Breast epithelium (tissue), 3 donors: Measurements from ENCODE around the gene LDLRAD3.

Experiments
- POLR2A ChIP-seq: fragments of 450-650 bp; IDR thresholded peaks from one replicate; pipeline ENCODE4 v1.6.1; 2016; ENCODE audit warnings: antibody characterized with exemption, mild to moderate bottlenecking, moderate library complexity
- POLR2AphosphoS5 ChIP-seq, 3 donors: sonication (generic); formaldehyde crosslinking; IDR thresholded peaks; one replicate each; pipeline ENCODE4 v1.6.1; 2017; ENCODE audit warnings: antibody characterized with exemption in 3 of 3
- TF ChIP-seq, protein P1 (sequence below), 3 donors: fragments of 450-650 bp; IDR thresholded peaks; one replicate each; pipeline ENCODE4 v1.5.1; 2016 to 2017; ENCODE audit warnings: antibody characterized with exemption in 3 of 3, mild to moderate bottlenecking in 3 of 3, moderate library complexity in 3 of 3

DNA sequence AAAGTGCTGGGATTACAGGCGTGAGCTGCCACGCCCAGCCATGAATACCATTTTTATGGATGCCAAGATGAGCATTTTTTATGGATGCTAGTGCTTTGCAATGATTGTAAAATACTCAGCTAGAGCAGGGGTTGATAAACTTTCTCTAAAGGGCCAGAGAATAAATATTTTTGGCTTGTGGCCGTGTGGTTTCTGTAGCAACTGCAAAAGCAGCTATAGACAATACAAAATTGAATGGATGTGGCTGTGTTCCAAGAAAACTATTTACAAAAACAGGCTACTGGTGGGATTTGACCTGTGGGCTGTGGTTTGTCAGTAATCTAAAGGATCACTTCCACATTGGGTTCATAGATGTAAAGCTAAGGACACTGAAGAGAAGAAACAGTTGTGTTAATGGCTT lies 289.3 kb downstream of the LDLRAD3 start:
- TF ChIP-seq, protein P1, sequence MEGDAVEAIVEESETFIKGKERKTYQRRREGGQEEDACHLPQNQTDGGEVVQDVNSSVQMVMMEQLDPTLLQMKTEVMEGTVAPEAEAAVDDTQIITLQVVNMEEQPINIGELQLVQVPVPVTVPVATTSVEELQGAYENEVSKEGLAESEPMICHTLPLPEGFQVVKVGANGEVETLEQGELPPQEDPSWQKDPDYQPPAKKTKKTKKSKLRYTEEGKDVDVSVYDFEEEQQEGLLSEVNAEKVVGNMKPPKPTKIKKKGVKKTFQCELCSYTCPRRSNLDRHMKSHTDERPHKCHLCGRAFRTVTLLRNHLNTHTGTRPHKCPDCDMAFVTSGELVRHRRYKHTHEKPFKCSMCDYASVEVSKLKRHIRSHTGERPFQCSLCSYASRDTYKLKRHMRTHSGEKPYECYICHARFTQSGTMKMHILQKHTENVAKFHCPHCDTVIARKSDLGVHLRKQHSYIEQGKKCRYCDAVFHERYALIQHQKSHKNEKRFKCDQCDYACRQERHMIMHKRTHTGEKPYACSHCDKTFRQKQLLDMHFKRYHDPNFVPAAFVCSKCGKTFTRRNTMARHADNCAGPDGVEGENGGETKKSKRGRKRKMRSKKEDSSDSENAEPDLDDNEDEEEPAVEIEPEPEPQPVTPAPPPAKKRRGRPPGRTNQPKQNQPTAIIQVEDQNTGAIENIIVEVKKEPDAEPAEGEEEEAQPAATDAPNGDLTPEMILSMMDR (IDR thresholded peaks at IDR 0.05) = no peak
- TF ChIP-seq POLR2A (no peak), POLR2AphosphoS5 (IDR thresholded peaks at IDR 0.05) (no peak)
